Stimulated activated CD4-positive, alpha-beta T cell treated with anti-CD3 and anti-CD28 coated beads, Interleukin-4, amount 100 ng/mL, for 1 hour (primary cell): ENCODE measurements around the gene HMGCL.
"Not testable (repeated sequence)": the region's sequence is repeated elsewhere in the genome, so short reads cannot be mapped to it uniquely, and the experiment has no call there.

Experiments used
- DNase-seq: peaks from one replicate; pipeline ENCODE4 v3.0.0-alpha.2; 2020

Gene HMGCL

DNA sequence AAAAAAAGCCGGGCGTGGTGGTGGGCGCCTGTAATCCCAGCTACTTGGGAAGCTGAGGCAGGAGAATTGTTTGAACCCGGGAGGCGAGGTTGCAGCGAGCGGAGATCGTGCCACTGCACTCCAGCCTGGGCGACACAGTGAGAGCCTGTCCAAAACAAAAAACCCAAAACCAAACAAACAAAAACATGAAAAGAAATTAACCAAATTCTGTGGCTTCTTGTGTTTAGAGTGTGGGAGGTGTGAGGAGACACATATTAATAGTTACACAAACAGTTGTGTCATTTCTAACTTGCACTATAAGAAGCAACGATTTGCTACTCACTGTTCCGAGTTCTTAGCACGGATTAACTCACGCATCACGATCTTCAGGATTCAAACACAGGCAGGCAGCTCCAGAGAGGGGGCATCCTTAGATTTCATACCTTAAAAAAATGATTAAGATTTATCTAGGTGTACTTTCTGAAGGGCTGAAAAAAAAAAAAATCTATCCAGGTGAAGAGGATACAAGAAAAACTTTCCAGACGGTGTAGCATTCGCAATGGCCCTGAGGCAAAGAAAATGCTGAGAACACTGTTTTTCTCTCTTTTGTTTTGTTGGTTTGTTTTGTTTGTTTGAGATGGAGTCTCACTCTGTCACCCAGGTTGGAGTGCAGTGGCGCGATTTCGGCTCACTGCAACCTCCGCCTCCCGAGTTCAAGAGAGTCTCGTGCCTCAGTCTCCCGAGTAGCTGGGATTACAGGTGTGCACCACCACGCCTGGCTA lies 713 bp upstream of the HMGCL start:
- no peak for DNase-seq

DNA sequence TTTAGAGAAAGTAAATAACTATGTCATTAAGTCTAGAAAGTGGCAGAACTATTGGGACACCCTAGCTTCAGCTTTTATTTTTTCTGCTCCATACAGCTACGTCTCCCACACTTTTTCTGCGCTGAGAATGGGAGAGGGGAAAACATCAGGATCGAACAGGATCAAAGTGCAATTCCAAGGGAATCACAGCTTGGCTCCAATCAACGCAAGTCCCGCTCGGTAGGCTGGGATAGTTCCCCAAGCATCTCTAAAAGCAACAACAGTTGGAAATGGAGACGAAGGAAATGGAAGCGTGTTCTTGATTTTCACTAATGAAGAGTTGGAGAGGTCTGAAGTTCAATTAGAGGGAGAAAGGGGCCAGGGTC lies 536 bp downstream of the HMGCL start:
- no peak for DNase-seq

DNA sequence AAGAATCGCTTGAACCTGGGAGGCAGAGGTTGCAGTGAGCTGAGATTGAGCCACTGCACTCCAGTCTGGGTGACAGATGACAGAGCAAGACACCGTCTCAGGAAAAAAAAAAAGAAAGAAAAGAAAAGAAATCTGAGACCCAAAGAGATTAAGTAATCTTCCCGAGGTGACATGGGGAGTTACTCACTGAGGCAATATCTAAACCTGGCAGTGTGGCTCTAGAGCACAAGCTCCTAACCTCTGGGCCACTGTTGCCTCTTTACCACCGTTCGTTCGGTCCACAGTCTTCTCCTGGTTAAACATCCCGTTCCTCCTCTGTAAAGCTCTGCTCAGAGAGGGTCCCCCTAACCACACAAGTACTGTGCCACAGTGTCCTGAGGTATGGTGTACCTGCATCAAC lies 1.5 kb downstream of the HMGCL start:
- no peak for DNase-seq

DNA sequence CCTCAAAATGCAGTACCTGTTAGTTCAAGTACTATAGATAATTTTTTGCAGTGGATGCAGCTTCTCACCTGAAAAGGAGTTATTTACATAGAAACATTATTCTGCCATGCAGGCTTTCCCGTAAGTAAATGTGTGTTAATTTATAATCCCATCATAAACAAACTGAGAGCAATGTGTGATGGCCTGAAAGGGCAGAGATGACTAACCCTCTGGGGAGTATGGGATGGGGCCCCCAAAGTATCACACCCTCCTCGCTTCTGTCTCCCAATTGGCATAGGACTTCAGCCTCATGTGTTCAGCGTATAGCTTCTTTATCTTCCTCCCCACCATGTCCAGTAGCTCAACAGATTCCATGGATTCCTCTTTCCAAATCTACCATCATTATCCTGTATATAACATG lies 7.6 kb downstream of the HMGCL start:
- DNase-seq, result no peak

DNA sequence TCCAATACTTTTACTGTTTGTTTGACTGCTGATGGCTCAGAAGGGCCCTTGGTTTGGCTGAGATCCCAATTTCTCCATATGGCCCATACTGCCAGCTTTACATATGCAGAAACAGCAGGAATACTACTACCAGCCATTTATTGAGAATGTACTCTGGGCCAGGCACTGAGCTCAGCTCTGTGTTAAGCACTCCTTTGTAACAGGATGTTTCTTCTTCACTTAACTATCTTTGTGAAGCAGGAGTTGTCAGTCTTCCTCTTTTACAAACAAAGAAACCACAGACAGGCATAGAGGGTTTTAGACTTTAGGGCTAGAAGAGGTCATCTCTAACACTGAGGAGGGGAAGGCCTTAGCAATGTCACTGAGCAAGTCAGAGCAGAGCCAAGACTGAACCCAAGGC lies 8.3 kb downstream of the HMGCL start:
- no peak for DNase-seq

DNA sequence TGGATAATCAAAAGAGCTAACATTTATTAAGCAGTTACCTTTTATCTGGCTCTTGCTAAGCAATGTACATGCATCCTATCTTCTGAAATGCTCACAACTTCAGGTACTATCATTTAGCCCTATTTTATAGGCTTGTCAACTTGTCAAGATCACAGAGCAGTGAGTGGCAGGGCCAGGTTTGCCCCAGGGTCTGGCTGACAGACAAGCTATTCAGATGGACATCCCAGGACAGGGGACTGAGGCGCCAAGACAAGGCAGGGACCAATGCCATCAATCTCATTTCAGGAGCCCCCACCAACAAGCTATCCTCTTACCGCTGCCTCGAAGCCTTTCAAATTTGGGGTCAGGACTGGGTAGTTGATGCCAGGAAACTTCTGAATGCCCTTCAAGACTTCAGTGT lies 8.9 kb downstream of the HMGCL start:
- DNase-seq, result no peak

DNA sequence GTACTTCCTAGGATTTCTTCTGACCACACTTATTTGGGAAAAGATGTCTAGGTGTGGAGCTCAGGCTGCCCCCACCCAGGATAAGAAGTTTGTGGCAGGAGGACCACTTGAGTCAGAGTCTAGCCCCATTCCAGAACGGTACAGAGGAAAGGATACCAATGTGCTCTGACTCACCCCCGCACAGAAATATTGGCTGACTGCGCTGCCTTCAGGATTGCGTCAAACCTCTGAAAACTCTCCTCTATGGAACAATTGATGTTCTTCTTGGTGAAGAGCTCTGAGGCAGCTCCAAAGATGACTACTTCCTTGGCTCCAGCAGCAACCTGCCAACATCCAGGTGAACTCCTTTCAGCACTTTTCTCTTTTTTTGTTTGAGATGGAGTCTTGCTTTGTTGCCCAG lies 11.2 kb downstream of the HMGCL start:
- no peak for DNase-seq

DNA sequence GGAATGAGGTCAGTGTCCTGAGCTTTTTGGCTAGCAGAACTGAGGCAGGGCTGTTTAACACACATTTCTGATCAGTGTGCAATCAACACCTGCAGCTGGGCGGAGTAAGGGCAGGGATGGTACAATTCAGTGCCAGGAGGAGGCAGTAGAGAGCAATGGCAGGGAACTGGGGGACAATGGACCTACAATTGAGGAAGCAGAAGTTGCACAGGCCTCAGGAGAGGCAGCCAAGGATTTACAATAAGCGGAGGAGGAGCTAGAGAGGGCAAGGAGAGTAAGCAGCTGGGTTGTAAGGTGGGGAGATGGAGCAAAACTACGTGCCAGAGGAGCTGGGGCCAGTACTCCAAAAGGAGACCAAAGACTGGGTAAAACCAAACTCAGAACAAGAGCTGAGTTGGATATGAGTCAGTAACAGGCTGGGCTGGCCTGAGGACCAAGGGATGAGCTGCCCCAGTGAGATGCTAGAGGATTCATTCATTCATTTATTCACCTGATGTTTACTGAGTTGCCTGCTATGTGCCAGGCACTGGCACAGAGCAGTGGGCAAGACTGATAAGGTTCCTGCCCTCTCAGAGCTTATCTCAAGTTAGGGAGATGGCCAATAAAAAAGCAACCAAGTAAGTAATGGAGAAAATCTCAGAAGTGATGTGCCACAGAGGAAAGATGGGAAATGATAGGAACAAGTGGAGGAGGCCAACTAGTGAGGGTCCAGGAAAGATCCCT lies 14.2 kb downstream of the HMGCL start:
- peak; percentile 43 for DNase-seq

DNA sequence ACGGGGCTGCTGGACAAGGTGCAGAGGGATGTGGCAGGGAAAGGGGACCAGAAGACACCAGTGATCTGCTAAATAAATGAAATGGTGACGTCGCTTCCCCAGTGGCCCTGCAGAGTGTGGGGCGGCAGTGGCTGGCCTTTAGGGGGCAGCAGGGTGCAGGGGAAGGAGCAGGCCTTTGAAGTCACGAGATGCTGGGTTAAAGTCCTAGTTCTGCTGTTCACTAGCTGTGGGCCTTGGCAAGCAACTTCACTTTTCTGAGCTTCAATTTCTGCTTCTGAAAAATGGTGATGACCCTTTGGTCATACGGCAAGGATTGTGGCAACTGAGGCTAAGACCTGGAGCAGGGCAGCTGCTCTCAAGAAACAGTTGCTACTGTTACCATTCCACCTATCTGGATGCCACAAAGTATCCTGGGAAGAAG lies 15.5 kb downstream of the HMGCL start:
- peak; percentile 81 for DNase-seq

DNA sequence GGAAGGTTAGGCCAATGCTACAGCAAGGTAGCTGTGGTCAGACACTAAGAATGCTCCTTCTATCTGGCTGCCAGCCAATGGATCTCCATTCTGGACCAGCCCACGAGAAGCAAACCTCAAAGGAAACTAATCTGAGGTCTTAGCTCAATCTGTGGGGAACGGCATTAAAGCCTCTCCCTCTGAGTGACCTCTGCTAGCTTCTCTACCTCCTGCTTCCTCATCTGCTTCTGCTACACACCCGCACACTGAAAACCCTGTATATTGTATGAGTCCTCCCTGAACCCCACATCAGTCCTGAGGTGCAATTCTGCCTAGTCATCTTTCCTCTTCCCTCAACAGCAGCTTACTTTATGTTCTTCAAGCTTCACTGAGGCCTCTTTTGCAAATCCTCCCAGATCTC lies 17.8 kb downstream of the HMGCL start:
- no peak for DNase-seq

DNA sequence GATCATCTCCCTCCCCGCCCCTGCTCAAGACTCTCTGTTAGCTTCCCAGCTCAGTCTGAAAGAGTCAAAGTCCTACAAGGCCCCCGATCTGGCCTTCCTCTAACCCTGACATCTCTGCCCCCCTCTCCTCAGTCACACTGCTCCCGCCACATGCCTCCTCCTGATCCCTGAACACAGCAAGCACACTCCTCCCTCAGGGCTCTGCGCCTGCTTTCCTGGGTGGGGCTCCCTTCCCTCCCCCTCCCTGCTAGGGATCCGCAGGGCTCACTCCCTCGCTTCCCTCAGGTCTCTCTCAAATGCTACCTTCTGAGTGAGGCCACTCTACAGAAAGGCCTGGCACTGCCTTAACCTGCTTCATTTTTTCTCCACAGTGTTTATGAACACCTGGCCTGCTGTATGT lies 18.9 kb downstream of the HMGCL start:
- DNase-seq, result no peak

DNA sequence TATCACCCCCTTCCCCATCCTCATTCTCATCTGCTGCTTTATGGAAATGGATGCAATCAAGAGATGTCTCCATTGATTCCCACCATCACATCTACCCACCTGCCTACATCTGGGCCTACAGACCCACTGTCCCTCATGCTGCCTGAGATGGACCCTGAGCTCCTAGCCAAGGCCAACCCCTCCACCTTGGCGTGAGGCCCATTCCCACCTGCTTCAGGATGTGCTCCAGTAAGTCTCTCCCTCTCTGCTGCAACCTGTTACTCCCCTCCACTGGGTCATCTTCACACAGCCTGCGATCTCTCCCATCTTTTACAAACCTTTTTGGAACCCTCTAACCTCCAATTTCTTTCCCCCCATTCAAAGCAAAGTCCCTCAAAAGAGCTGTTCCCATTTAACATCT lies 20.2 kb downstream of the HMGCL start:
- DNase-seq, result no peak

DNA sequence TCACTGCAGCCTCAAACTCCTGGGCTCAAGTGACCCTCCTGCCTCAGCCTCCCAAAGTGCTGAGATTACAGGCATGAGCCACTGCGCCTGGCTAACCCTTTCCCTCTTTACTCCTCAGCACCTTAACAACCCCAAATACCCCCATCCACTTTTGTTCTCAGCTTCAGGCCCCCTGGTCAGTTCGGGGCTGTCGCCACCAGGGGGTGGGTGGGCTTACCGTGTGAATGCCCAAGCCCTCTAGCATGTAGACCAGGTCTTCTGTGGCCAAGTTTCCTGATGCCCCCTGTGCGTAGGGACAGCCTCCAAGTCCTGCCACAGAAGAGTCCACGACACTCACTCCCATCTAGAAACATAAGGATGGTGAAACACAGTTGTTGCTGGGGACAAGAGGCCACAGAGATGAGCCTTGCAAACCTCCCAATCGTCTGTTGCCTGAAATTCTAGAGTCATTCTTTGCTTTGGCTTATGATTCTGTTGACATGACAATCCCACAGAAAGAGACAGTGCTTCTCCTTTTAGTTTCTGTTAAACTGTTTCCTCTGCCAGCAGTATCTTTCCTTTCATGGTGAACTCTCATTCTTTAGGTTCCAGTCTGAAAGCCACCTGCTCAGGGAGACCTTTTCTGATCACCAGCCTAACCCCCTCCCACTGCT lies 20.9 kb downstream of the HMGCL start:
- DNase-seq, result no peak

DNA sequence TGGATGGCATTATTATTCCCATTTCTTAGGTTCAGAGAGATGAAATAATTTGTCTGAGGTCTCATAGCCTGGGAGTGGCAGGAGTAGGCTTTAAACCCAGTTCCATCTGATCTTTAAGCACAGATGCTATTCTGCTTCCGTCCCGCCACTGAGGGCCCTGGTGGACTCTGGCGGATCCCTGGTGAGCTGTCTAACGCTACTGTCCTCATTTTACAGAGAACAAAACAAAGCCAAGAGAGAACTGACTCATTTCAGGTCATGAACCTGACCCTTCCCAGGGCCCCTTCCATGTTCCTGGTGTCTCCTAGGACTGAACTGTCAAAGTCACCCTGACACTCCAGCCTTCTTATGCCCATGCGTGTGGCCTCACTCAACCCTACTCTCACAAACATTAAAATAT lies 21.6 kb downstream of the HMGCL start:
- no peak for DNase-seq

DNA sequence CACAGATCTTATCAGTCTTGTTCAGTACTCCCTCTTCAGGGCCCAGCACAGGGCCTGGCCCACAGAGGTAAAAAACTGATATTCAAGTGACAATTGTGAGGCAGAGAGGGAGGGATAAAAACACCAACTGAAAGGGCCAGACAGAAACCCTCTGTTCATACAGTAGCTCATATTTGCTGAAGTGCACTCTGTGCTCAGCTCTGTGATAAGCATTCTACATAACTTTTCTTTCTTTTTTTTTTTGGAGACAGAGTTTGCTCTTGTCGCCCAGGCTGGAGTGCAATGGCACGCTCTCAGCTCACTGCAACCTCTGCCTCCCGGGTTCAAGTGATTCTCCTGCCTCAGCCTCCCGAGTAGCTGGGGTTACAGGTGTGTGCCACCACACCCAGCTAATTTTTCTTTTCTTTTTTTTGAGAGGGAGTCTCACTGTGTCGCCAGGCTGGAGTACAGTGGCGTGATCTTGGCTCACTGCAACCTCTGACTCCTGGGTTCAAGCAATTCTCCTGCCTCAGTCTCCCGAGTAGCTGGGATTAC lies 22.4 kb downstream of the HMGCL start:
- DNase-seq, result not testable (repeated sequence)

DNA sequence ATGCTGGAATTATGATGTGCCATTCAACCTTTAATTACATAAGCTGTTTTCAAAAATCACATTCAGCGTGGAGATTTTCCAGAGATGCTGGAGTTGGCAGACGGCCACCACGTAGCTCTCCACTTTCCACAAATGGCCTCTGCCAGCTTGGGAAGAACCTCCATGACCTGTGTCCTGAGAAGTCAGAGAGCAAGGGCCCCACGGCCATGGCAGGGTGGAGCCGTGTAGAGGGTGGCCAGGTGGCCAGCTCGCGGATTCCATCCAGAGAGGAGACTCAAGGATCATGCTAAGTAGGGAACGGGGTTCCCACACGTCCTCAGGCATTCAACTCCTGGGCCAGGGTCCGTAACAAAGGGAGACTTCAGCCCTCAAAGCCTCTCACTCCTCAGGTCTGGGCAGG lies 23.4 kb downstream of the HMGCL start:
- no peak for DNase-seq

DNA sequence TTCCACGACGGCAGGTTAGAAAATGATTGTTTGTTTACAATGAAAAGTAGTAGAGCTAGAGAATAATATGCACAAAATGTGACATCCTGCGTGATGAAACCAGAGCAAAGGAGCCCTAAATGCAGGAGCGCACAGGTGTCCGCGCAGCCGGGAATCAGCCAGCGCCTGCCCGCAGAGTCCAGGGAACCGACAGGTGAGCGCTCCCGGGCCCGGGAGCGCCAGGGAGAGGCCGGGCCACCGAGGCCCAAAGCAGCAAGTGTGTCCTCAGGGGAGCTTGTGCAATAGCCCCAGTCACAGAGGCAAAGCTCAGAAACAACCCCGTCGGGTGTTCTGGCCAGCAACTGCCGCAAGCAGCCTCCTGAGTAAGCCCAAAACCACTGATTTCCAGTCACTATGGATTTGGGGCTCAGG lies 23.9 kb downstream of the HMGCL start:
- no peak for DNase-seq

DNA sequence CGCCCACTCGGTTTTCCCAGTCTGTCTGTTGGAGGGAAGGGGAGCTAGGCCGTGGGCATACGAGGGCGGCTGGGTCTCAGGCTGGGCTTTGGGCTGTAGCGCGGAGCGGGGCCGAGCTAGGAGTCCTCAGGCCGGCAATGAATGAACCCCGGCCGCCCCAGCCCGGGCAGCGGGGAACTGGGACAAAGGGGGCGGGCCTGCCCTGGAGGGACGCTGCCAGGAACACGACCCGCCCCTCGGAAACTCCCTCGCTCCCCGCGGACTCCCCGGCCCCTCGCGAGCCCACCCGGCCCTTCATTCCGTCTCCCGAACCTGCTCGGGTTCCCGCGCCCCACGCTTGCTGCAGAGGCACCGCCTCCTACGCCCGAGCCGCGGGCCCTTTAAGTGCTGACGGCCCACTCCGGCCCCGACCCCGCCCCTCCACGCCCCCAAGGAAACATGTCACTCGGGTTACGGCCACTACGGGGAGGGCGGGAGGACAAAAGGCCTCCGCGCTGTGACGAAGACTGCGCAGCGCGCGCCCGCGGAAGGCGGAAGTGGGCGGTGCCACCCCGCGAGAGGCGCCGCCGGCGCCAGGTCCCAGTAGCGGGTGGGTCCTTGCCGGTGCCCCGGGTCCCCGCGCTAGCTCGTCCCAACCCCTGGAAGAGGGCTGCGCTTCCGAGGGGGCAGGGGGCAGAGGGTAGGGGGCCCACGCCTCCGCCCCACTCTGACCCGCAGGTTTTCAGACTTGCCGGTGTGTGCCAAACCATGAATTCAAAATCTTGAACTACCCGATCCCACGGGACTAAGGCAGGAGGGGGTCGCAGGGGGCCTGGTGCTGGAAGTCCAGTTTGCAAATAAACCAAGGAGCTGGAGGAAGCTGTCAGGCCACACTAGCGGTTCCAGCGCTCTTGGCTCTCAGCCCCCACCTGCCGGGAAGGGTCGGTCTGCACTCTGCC lies 24.6 kb downstream of the HMGCL start, which contains the start of gene GALE:
TSS of gene GALE (minus strand) at position 355 of the 938 bp plus-strand sequence. CDS start 1,747 bp downstream, outside the sequence.
- peak; percentile 98 for DNase-seq

DNA sequence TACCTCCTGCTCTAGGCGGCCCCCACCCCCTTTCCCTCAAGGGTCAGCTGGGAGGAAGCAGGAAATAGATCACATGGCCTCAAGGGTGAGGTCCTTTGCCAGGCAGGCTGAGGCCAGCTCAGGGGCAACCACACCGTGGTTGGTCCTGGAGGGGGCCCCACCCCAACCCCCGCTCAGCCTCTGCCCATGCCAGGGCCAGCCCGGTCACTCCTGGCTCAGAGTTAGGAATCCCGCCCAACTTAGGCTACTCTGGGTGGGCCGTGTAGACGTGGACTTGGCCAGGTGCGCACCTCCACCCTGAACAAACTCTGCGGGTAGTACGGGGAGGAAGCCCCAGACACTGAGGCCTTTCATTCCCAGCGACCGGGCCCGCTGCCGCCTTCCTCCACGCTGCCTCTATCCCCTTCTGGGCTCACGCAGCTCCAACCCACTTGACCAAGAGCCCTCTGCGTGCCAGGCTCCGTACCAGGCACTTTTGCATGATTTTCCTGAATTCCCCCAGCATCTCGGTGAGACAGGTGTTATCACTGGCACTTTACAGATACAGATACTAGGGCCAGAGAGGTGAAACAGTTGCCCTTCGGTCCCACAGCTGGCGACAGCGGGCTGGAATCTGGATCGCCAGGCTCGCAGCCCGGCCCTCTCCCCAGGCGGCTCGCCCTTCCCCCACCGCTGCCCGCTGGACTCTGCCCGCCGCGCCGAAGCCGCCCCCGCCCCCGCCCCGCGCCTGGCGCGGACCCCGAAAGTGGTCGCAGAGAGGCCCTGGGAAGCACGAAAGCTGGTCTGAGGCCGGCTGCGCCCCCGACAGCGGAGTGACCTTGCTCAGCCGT lies 25.4 kb downstream of the HMGCL start:
- peak; percentile 23 for DNase-seq

DNA sequence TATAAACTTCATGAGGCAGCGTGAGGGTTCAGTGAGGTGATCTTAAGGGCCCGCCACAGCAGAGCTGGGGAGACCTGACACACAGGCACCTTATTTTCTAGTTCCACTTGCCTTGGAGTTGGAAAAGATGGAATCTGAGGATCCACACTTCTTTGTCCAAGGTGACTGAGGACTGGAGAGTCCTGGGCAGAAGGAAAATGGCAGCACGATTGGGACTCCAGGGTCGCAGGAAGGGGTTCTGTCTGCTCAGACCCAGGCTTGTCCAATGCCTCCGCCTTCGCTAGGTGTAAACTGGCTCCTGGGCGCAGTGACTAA lies 26.0 kb downstream of the HMGCL start:
- no peak for DNase-seq

DNA sequence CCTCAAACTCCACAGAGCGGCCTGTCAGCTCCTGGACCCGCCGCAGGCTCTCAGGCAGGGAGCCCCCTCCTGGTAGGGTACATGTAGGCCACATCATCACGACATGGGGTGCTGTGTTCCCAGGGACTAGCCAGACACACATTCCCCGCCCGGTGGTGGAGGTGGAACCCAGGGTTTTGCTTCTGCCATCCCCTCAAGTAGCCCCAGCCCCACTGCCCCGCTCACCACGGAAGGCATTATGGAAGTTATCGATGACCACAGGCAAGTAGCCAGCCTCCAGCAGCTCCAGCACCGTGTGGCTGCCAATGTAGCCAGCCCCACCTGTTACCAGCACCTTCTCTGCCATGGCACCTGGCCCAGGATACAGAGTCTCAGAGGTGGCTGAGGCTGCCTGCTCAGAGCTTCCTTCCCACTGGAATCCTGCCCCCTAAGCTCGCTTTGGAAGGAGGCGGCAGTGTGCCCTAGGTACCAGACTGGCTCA lies 26.5 kb downstream of the HMGCL start:
- no peak for DNase-seq
